Head of caudate nucleus (tissue), 42 donors: ENCODE data around the gene CDNF.
"Not testable (repeated sequence)": the region's sequence is repeated elsewhere in the genome, so short reads cannot be mapped to it uniquely, and the experiment has no call there.

Experiments used
- DNase-seq, 42 donors: peaks; one replicate each; pipeline versions ENCODE4 v3.0.0 to v3.0.0-alpha.2; 2020 to 2021; ENCODE audit warnings: mixed read lengths in 7 of 42
- intact Hi-C: fragments of 100-400 bp; cut with DNase I; formaldehyde crosslinking; loops from one replicate; pipeline ENCODE4 v1.15.0; 2022

CDNF gene

DNA sequence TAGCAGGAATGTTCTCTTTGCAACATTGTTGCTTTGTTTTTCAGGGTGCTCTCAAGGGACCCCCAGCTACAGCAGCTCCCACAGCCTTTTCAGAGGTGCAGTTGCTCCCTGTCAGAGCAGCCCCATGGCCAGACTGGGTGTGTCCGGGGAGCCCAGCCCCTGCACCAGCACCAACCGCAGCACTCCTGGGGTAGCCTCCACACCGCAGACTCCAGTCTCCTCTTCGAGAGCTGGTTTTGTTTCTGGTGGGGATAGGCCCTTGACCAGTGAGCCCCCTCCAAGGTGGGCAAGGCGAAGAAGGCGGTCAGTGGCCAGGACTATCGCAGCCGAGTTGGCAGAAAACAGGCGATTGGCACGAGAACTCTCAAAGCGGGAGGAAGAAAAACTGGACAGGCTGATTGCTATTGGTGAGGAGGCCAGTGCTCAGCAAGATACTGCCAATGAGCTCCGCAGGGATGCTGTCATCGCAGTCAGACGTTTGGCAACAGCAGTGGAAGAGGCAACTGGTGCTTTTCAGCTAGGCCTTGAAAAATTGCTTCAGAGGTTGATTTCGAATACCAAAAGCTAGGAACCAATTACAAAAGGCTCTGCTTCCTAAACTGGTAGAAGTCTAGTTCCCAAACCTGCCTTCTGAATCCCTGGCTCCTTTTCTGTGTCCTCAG lies 5.6 kb upstream of the CDNF start:
- DNase-seq: no peak
- intact Hi-C loops: no loop called here

DNA sequence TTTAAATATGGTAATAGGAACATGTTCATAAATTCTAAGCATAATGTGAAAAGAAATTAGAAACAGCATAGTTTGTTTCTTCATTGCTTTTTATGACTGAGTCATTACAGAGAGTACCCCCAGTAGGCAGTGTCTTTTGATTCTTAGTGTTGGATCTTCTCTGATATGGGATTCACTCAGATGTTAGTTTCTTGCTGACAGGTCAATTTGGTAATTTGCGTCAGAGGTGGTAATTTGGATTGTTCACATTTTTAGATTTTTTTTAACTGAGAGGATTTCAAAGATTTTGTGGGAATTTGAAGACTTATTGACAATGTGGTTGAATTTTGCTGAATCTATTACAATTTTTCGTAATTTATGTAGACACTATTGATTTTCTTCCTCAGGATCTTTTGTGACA lies 2.3 kb upstream of the CDNF start:
- intact Hi-C loops: no loop called here

GRCh38 chr10:14839305-14839695 lies 1.5 kb upstream of the CDNF start:
- intact Hi-C loops: loop anchor here (2.0 to 5.0 kb wide), 3 partner anchors 40 to 232 kb away; partner anchors contain the start of genes DCLRE1C and SUV39H2
- DNase-seq: peak in 8 of 42 donors; percentile 2 to 41 (median 8)

More for the DNA sequence above, 2.3 kb upstream of the CDNF start:
- no peak for DNase-seq

GRCh38 chr10:14838582-14839304 lies 906 bp upstream of the CDNF start:
- intact Hi-C loops: loop anchor here (2.0 to 5.0 kb wide), 3 partner anchors 40 to 231 kb away; partner anchors contain the start of genes DCLRE1C and SUV39H2

GRCh38 chr10:14837003-14837756 lies 657 bp downstream of the CDNF start:
- intact Hi-C loops: loop anchor here (5.0 kb wide), 2 partner anchors 115 to 230 kb away; partner anchors contain the start of gene DCLRE1C
- DNase-seq: peak in 1 of 42 donors; percentile 6

More at GRCh38 chr10:14838582-14839304, 906 bp upstream of the CDNF start:
- DNase-seq: peak in 24 of 42 donors; percentile 2 to 43 (median 19)

GRCh38 chr10:14836208-14836607 lies 1.6 kb downstream of the CDNF start:
- intact Hi-C loops: loop anchor here (5.0 kb wide), 2 partner anchors 116 to 229 kb away; partner anchors contain the start of gene DCLRE1C
- DNase-seq: no peak

DNA sequence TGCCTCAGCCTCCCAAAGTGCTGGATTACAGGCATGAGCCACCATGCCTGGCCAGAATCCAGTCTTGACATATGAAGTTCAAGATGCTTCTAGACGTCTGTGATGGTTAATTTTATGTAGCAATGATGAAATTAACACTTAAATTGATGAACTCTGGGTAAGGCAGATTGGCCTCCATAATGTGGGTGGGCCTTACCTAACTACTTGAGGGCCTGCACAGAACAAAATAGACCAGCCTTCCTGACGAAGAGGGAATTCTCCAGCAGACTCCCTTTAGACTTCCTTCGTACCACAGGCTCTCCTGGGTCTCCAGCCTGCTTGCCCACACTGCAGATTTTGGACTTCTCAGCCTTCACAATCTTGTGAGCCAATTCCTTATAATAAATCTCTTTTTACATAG lies 4.7 kb downstream of the CDNF start:
- intact Hi-C loops: no loop called here

GRCh38 chr10:14826076-14826829 lies 11.6 kb downstream of the CDNF start:
- no peak for DNase-seq
- intact Hi-C loops: loop anchor here (10.0 kb wide), 1 partner anchor 331 kb away; no protein-coding TSS in a partner anchor

More for the DNA sequence above, 4.7 kb downstream of the CDNF start:
- no peak for DNase-seq

DNA sequence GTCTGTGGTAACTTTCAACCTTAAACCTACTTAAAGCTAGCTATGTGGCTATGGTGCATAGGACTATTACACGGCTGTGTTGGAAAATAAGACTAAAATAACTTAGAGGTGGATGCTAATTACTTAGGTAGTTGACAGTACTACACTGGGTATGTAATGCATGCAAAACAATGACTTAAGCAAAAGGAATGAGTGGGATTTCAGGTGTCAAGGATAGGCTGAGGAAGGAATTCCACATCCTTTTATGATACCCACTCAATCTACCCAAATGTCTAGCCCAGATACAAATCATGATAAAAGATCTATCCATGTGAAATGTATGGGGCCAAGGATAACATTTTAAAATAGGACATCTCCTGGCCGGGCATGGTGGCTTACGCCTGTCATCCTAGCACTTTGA lies 13.9 kb downstream of the CDNF start:
- intact Hi-C loops: loop anchor here (10.0 kb wide), 1 partner anchor 329 kb away; no protein-coding TSS in a partner anchor
- DNase-seq: no peak

DNA sequence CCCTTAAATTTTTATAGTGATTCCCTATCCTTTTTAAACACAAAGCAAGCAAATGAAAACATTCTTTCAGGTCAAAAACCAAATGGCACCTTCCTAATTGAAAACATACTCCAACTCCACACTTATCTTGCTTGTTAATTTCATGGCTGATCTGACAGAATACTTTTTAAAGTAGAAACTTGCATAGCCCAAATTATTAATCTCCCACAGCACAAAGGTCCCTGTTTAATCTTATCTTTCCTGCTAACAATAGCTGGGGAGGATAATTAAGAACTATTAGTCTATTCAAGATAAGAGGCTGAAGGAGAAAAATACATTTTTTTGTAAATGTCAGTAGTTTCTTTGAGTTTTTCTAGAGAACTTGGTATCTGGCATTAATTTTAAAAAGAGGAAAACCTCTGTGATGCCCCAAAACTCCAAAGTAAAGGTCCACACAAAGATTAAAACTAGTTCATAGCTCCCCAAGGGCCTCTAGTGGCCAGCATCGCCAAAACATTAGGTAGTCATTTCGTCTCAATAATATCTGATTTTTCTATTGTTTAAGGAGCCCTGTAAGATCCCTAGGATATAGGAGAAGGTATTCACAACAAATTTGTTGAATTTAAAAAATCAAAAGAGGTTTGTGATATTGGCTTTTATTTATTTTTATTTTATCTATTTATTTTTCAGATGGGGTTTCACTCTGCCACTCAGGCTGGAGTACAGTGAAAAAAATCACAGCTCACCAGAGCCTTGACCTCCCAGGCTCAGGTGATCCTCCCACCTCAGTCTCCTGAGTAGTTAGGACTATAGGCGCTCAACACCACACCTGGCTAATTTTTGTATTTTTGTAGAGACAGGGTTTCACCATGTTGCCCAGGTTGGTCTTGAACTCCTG lies 14.7 kb downstream of the CDNF start:
- intact Hi-C loops: loop anchor here (10.0 kb wide), 1 partner anchor 328 kb away; no protein-coding TSS in a partner anchor
- DNase-seq: peak in 33 of 42 donors; percentile 15 to 74 (median 49)

GRCh38 chr10:14821635-14822375 lies 16.0 kb downstream of the CDNF start:
- no peak for DNase-seq
- intact Hi-C loops: loop anchor here (10.0 kb wide), 1 partner anchor 327 kb away; no protein-coding TSS in a partner anchor

DNA sequence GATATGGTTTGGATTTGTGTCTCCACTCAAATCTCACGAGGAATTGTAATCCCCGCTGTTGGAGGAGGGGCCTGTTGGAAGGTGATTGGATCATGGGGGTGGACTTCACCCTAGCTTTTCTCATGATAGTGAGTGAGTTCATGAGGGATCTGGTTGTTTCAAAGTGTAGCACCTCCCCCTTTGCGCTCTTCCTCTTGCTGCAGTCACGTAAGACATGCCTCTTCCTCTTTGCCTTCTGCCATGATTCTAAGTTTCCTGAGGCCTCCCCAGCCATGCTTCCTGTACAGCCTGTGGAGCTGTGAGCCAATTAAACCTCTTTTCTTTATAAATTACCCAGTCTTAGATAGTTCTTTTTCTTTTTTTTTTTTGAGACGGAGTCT lies 17.1 kb downstream of the CDNF start:
- intact Hi-C loops: loop anchor here (10.0 kb wide), 1 partner anchor 326 kb away; no protein-coding TSS in a partner anchor

GRCh38 chr10:14820010-14820774 lies 17.6 kb downstream of the CDNF start:
- DNase-seq: peak in 18 of 42 donors; percentile 8 to 70 (median 27)
- intact Hi-C loops: loop anchor here (10.0 kb wide), 1 partner anchor 325 kb away; no protein-coding TSS in a partner anchor

More for the DNA sequence above, 17.1 kb downstream of the CDNF start:
- DNase-seq: no peak

- intact Hi-C loops, DNase-seq: not testable (repeated sequence)
These were observed 21.1 kb downstream of the CDNF start for GRCh38 chr10:14816717-14817116.

GRCh38 chr10:14815681-14816080 lies 22.2 kb downstream of the CDNF start:
- intact Hi-C loops: no loop called here
- DNase-seq: no peak

GRCh38 chr10:14812271-14812670 lies 25.6 kb downstream of the CDNF start:
- DNase-seq: no peak
- intact Hi-C loops: no loop called here
